Lower leg skin (tissue), 3 donors: ENCODE measurements around the gene CSNK1G3.

ENCODE experiments used
- CTCF ChIP-seq, 3 donors: fragments of 450-650 bp; IDR thresholded peaks; one replicate each; pipeline ENCODE4 v1.5.1; 2016; ENCODE audit warnings: antibody characterized with exemption in 3 of 3, mild to moderate bottlenecking in 3 of 3, moderate library complexity in 2 of 3
- POLR2A ChIP-seq, 2 donors: fragments of 450-650 bp; IDR thresholded peaks; one replicate each; pipeline ENCODE4 v1.6.1; 2016 to 2017; ENCODE audit warnings: antibody characterized with exemption in 2 of 2, mild to moderate bottlenecking in 1 of 2, moderate library complexity in 1 of 2

DNA sequence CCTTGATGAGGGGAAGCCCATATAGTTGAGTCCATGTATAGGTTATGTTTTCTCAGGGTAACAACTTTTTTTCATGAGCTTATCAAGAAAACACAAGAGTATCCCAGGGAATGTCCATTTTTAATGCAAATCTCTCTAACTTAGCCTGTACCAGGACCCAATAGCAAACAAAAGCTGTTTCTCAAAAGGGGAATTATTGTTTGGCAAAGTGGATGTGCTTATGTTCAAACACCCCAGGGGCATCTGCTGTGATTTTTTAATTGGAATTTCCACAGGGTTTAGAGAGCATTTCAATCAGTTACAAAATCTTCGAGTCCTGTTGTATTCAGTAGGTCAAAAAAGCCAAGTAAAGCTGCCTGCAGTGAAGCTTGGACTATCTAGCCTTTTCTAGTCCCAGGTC is 33.4 kb upstream of the CSNK1G3 start:
- TF ChIP-seq CTCF (IDR thresholded peaks at IDR 0.05) (no peak), POLR2A (IDR thresholded peaks at IDR 0.05) (no peak)
